OCI-LY1 (cell line): ENCODE measurements around the gene LDLRAD4.

Experiments used
- H2AFZ ChIP-seq: fragments of 200-600 bp; sonication (generic), shearing (Covaris generic); 2 replicates; pipeline ENCODE4 v1.6.0; 2014; ENCODE audit warnings: antibody characterized with exemption, mild to moderate bottlenecking, low read length
- H3F3A ChIP-seq: fragments of 200-600 bp; sonication (generic), shearing (Covaris generic); 2 replicates; pipeline ENCODE4 v1.6.0; 2014; ENCODE audit warnings: mild to moderate bottlenecking, antibody characterized with exemption, low read length, moderate library complexity; ENCODE audit not compliant: insufficient read depth
- H3K27ac ChIP-seq: fragments of 200-600 bp; sonication (generic); 2 replicates; pipeline ENCODE4 v1.5.1; 2014; ENCODE audit warnings: low read length, mixed run types, mild to moderate bottlenecking, low read depth; ENCODE audit not compliant: poor library complexity, severe bottlenecking
- H3K27me3 ChIP-seq: fragments of 200-600 bp; sonication (generic); 2 replicates; pipeline ENCODE4 v1.6.0; 2014; ENCODE audit warnings: antibody characterized with exemption, mild to moderate bottlenecking, low read length, moderate library complexity; ENCODE audit not compliant: insufficient read depth
- H3K36me3 ChIP-seq: fragments of 200-600 bp; sonication (generic); 2 replicates; pipeline ENCODE4 v1.6.1; 2014; ENCODE audit warnings: mild to moderate bottlenecking, antibody characterized with exemption, low read length, moderate library complexity, mixed read lengths; ENCODE audit not compliant: insufficient read depth
- H3K4me1 ChIP-seq: fragments of 200-600 bp; sonication (generic); 2 replicates; pipeline ENCODE4 v1.5.1; 2014; ENCODE audit warnings: mild to moderate bottlenecking, low read length, moderate library complexity; ENCODE audit not compliant: insufficient read depth, severe bottlenecking
- H3K4me2 ChIP-seq: fragments of 200-600 bp; sonication (generic), shearing (Covaris generic); 2 replicates; pipeline ENCODE4 v1.6.1; 2014; ENCODE audit warnings: low read length
- H3K4me3 ChIP-seq: fragments of 200-600 bp; sonication (generic); 2 replicates; pipeline ENCODE4 v1.5.1; 2014; ENCODE audit warnings: low read length, low read depth, mild to moderate bottlenecking, mixed read lengths; ENCODE audit not compliant: poor library complexity, severe bottlenecking
- H3K79me2 ChIP-seq: fragments of 200-600 bp; shearing (Covaris generic); 2 replicates; pipeline ENCODE4 v1.6.1; 2016; ENCODE audit warnings: mixed run types, low read length, mixed read lengths; ENCODE audit not compliant: insufficient read depth
- H3K9ac ChIP-seq: fragments of 200-600 bp; sonication (generic), shearing (Covaris generic); 2 replicates; pipeline ENCODE4 v1.6.1; 2014; ENCODE audit warnings: mild to moderate bottlenecking, low read length, mixed read lengths
- H3K9me2 ChIP-seq: fragments of 200-600 bp; sonication (generic), shearing (Covaris generic); 2 replicates; pipeline ENCODE4 v1.6.1; 2014; ENCODE audit warnings: low read depth, mild to moderate bottlenecking, low read length, mixed read lengths
- H3K9me3 ChIP-seq: fragments of 200-600 bp; shearing (Covaris generic); 2 replicates; pipeline ENCODE4 v1.6.1; 2014; ENCODE audit warnings: low read length, mixed read lengths
- H4K20me1 ChIP-seq: fragments of 200-600 bp; sonication (generic), shearing (Covaris generic); 2 replicates; pipeline ENCODE4 v1.6.0; 2016; ENCODE audit warnings: mild to moderate bottlenecking, low read length; ENCODE audit not compliant: insufficient read depth
- EZH2 ChIP-seq: fragments of 200-600 bp; sonication (generic), shearing (Covaris generic); IDR thresholded peaks from 2 replicates; pipeline ENCODE4 v1.8.0; 2017; ENCODE audit warnings: borderline replicate concordance, mixed run types, mild to moderate bottlenecking, antibody characterized with exemption, low read length, moderate library complexity, mixed read lengths
- TF ChIP-seq, protein P1 (sequence below): fragments of 200-600 bp; sonication (generic), shearing (Covaris generic); IDR thresholded peaks from 2 replicates; pipeline ENCODE4 v1.5.1; 2017; ENCODE audit warnings: mild to moderate bottlenecking, antibody characterized with exemption, low read length, moderate library complexity, mixed read lengths

The LDLRAD4 gene

DNA sequence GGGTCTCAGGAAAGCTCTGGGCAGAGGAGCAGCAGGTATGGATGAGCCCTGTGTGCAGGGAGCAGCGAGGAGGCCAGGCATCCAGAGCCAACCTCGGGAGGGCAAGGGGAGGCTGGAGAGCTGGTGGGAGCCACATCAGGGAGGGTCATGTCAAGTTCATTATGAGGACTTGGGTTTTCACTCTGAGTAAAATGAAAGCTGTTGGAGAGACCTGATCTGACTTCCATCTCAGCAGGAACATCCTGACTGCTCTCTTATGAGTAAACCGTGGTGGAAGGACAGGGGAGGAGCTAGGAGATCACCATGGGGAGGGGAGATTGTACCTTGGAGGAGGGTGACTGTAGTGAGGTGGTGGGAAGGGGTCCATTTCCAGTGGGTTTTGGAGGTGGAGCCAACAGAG lies 209.8 kb downstream of the LDLRAD4 start:
- Histone ChIP-seq H2AFZ (no peak overlapping the region), H3K27ac (no peak overlapping the region), H3K9me3 (no peaks in the 10 kb centered on the region), H3K9me2 (no peaks in the 10 kb centered on the region), H3K4me1 (no peaks in the 10 kb centered on the region), H3K79me2 (no peaks in the 10 kb centered on the region), H3K36me3 (peaks cover 6% of the 10 kb centered on the region; the same call in 1 of the 2 replicates), H3K4me3 (no peak overlapping the region), H3K4me2 (no peak overlapping the region), H4K20me1 (no peaks in the 10 kb centered on the region), H3K9ac (no peak overlapping the region), H3F3A (no peaks in the 10 kb centered on the region), H3K27me3 (peaks cover 6% of the 10 kb centered on the region; the same call in 1 of the 2 replicates)
- TF ChIP-seq, protein P1, sequence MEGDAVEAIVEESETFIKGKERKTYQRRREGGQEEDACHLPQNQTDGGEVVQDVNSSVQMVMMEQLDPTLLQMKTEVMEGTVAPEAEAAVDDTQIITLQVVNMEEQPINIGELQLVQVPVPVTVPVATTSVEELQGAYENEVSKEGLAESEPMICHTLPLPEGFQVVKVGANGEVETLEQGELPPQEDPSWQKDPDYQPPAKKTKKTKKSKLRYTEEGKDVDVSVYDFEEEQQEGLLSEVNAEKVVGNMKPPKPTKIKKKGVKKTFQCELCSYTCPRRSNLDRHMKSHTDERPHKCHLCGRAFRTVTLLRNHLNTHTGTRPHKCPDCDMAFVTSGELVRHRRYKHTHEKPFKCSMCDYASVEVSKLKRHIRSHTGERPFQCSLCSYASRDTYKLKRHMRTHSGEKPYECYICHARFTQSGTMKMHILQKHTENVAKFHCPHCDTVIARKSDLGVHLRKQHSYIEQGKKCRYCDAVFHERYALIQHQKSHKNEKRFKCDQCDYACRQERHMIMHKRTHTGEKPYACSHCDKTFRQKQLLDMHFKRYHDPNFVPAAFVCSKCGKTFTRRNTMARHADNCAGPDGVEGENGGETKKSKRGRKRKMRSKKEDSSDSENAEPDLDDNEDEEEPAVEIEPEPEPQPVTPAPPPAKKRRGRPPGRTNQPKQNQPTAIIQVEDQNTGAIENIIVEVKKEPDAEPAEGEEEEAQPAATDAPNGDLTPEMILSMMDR: no peak
- no peak for TF ChIP-seq EZH2

DNA sequence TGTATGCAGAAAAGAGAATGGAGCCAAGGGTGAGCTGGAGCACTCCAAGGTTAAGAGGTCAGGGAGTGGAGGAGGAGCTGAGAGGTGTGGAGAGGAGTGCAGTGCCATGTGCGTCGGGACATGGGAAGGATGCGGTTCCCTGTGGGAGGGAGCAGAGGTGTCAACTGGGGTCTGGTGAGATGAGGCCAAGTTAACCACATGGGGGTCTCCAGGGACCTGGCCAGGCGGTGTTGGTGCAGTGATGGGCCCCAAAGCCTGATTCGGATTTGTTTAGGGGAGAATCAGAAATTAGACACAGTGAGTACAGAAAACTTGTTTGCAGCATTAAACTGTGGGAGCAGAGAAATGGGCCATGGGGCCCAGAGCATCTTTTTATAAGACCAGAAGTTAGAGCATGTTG lies 210.5 kb downstream of the LDLRAD4 start:
- H3K27me3 ChIP-seq: peaks cover 6% of the 10 kb centered on the region; the same call in 1 of the 2 replicates
- no peak overlapping the region for H3K4me2 ChIP-seq
- no peak for TF ChIP-seq EZH2
- TF ChIP-seq, protein P1: no peak

DNA sequence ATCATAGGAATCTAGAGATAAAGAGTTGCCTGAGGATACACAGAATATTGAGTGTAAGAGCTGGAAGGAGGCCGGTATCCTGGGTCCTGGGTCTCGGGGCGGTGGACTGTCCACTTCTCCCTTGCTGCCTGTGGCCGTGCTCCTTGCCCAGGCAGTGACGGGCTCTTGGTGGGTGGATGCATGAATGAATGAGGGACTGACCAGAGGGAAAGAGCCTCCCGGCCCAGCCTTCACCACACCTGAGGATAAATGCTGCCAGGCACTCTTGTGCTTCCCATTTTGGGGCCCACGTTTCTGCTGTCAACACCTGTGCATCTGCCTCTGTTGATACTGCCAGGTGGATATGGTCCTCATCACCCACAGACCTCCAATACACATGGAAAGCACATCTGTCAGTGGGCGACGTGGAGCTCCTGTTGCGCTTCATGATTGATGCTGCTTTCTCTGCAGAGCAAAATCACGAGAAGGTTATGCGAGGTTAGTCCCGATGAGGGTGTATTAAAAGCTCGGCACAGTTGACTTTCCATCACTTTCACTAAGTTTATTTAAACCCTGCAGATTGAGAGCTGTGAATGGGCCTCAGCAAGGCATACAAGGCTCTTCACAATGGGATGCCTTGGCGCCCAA lies 211.4 kb downstream of the LDLRAD4 start:
- Histone ChIP-seq H3K4me1 (no peaks in the 10 kb centered on the region), H3K27ac (no peak overlapping the region), H2AFZ (no peak overlapping the region), H3K4me2 (no peak overlapping the region), H3K9me2 (no peaks in the 10 kb centered on the region), H3K79me2 (no peaks in the 10 kb centered on the region), H3K27me3 (peaks cover 6% of the 10 kb centered on the region; the same call in 1 of the 2 replicates), H3K9ac (no peak overlapping the region), H3K9me3 (no peaks in the 10 kb centered on the region), H3K36me3 (peaks cover 6% of the 10 kb centered on the region; the same call in 1 of the 2 replicates), H4K20me1 (no peaks in the 10 kb centered on the region), H3K4me3 (no peak overlapping the region), H3F3A (no peaks in the 10 kb centered on the region)
- TF ChIP-seq, protein P1: no peak
- TF ChIP-seq EZH2: no peak

More for the DNA sequence above, 210.5 kb downstream of the LDLRAD4 start:
- no peaks in the 10 kb centered on the region for H3K79me2 ChIP-seq
- no peaks in the 10 kb centered on the region for H3K4me1 ChIP-seq
- no peaks in the 10 kb centered on the region for H3K9me3 ChIP-seq
- no peaks in the 10 kb centered on the region for H3F3A ChIP-seq
- no peak overlapping the region for H3K9ac ChIP-seq
- no peaks in the 10 kb centered on the region for H3K9me2 ChIP-seq
- H3K36me3 ChIP-seq: peaks cover 6% of the 10 kb centered on the region; the same call in 1 of the 2 replicates
- H4K20me1 ChIP-seq: no peaks in the 10 kb centered on the region
- no peak overlapping the region for H3K4me3 ChIP-seq
- no peak overlapping the region for H3K27ac ChIP-seq
- no peak overlapping the region for H2AFZ ChIP-seq
